ENCODE results near the gene BRINP3.

The BRINP3 gene

DNA sequence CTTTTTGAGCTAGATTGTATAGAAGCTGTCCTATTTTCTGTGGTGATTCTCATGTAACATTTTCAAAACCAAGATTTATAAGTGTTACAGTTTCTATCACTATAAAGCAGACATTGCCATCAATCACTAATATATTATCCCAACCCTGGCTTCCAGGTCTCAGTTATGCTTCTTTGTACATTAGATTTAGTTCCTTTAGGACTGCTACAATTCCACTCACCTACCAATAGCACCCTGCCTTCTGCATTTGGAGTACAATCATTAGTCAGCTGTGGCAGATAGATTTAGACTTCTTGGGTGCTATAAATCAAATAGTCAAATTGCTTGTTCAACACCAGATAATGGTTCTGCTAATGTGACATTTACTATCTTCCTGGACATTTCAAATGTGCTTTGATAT lies 281.6 kb downstream of the BRINP3 start:
- TF ChIP-seq POLR2A (IDR thresholded peaks at IDR 0.05; ENCODE audit: low read depth, low read length) = no peak
- no peak for TF ChIP-seq POLR2AphosphoS5 (IDR thresholded peaks at IDR 0.05; ENCODE audit: low read depth, low read length)
- TF ChIP-seq SPI1 (IDR thresholded peaks at IDR 0.05; ENCODE audit: low read depth, low read length) = no peak
- no peak for TF ChIP-seq POU2F2 (IDR thresholded peaks at IDR 0.05; ENCODE audit: low read depth, low read length)
- no peak for TF ChIP-seq TAF1 (IDR thresholded peaks at IDR 0.05; ENCODE audit: low read depth, low read length)
- TF ChIP-seq PAX5 (IDR thresholded peaks at IDR 0.05; ENCODE audit: insufficient read depth, low read length, severe bottlenecking) = no peak
- DNase-seq (ENCODE audit: insufficient read length, low spot score) = no peak
- no peak for FAIRE-seq

DNA sequence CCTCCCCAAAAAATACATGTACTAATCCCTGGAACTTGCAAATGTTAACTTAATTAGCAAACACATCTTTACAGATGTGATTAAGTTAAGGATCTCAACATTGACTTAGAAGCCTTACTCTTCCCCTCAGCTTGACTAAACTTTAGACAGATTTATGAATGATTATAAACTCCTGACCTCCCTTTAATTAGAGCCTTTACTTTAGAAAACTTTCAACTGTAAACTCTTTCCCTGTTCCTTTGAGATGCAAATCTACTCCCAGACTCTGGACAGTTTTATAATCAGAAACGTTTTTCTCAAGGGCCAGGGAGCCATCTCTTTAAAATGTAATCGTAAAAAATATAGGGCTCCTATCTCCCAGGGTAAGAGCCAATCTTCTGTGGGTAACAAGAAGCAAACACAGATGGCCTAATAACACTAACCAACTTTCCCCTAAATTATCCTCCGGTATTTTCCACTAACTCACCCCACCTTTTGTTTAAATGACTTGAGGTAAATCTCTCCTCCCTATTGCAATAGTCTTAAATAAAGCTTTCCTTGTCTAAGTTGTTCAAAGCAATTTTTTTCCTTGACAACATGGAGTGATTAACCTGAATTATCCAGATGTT lies 284.1 kb downstream of the BRINP3 start:
- DNase-seq (ENCODE audit: insufficient read length, low spot score) (no peak), FAIRE-seq (no peak)
- no peak for TF ChIP-seq POU2F2 (IDR thresholded peaks at IDR 0.05; ENCODE audit: low read depth, low read length)
- no peak for TF ChIP-seq POLR2AphosphoS5 (IDR thresholded peaks at IDR 0.05; ENCODE audit: low read depth, low read length)
- TF ChIP-seq PAX5 (IDR thresholded peaks at IDR 0.05; ENCODE audit: insufficient read depth, low read length, severe bottlenecking) = no peak
- TF ChIP-seq TAF1 (IDR thresholded peaks at IDR 0.05; ENCODE audit: low read depth, low read length) = no peak
- no peak for TF ChIP-seq POLR2A (IDR thresholded peaks at IDR 0.05; ENCODE audit: low read depth, low read length)
- no peak for TF ChIP-seq SPI1 (IDR thresholded peaks at IDR 0.05; ENCODE audit: low read depth, low read length)

DNA sequence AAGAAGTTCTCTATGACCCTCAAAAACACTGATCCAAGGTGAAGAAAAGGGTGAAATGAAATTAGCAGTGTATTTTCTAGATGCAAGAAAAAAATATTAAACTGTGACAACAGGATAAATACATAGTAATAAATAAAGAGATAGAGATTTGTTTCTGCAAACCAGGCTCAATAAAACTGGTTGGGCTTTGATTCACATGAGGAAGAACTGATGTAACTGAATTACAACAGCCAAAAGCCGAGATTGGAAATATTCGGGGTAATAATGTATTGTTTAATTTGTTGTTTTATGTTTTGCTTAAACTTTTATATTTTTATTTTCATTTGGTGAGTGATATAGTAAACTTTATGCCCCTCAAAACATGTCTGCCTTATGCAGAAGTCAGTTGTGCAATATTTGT lies 285.0 kb downstream of the BRINP3 start:
- DNase-seq (ENCODE audit: insufficient read length, low spot score) = no peak
- TF ChIP-seq POLR2A (IDR thresholded peaks at IDR 0.05; ENCODE audit: low read depth, low read length) = no peak
- FAIRE-seq = no peak

DNA sequence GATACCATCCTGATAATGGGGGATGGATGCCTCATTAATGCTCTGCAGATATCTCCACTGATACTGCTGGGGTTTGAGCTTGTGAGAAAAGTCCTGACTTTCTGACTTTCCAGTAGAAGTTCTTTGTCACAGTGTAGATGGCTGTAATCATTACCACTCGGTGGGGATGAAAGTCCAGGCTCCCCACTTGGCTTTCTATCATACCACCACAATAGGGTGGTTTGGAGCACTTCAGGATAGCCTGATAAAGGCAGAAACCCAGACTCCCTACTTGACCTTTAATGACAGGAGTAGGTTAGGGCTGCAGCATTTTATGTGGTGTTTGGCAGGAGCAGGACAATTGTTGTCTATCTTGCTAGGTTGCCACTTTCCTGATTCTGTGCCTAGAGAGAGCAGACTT lies 294.1 kb downstream of the BRINP3 start:
- DNase-seq (ENCODE audit: insufficient read length, low spot score) (no peak), FAIRE-seq (no peak)
- TF ChIP-seq POU2F2 (IDR thresholded peaks at IDR 0.05; ENCODE audit: low read depth, low read length) (no peak), POLR2AphosphoS5 (IDR thresholded peaks at IDR 0.05; ENCODE audit: low read depth, low read length) (no peak), POLR2A (IDR thresholded peaks at IDR 0.05; ENCODE audit: low read depth, low read length) (no peak), PAX5 (IDR thresholded peaks at IDR 0.05; ENCODE audit: insufficient read depth, low read length, severe bottlenecking) (no peak), SPI1 (IDR thresholded peaks at IDR 0.05; ENCODE audit: low read depth, low read length) (no peak), TAF1 (IDR thresholded peaks at IDR 0.05; ENCODE audit: low read depth, low read length) (no peak)

DNA sequence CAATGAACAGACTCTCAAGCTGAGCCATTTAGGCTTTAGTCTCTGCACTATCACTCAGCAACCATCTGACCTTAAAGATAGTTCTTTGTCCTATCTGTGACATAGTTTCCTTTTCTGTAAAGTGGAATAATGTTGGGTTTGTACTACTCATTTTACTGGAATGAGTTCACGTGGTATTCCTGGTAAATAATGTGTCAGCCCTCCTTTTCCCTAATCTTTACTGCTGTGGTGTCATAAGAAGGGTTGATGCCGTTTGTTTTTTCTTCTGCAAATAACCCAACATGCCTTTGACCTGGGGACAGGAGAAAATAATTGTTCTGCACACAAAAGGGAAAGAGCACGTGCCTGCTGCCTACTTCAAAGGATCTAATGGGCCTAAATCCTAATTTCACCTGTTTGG lies 297.8 kb downstream of the BRINP3 start:
- no peak for DNase-seq (ENCODE audit: insufficient read length, low spot score)
- no peak for FAIRE-seq
- TF ChIP-seq POLR2A (IDR thresholded peaks at IDR 0.05; ENCODE audit: low read depth, low read length) (no peak), POLR2AphosphoS5 (IDR thresholded peaks at IDR 0.05; ENCODE audit: low read depth, low read length) (no peak), SPI1 (IDR thresholded peaks at IDR 0.05; ENCODE audit: low read depth, low read length) (no peak), TAF1 (IDR thresholded peaks at IDR 0.05; ENCODE audit: low read depth, low read length) (no peak), PAX5 (IDR thresholded peaks at IDR 0.05; ENCODE audit: insufficient read depth, low read length, severe bottlenecking) (no peak), POU2F2 (IDR thresholded peaks at IDR 0.05; ENCODE audit: low read depth, low read length) (no peak)

DNA sequence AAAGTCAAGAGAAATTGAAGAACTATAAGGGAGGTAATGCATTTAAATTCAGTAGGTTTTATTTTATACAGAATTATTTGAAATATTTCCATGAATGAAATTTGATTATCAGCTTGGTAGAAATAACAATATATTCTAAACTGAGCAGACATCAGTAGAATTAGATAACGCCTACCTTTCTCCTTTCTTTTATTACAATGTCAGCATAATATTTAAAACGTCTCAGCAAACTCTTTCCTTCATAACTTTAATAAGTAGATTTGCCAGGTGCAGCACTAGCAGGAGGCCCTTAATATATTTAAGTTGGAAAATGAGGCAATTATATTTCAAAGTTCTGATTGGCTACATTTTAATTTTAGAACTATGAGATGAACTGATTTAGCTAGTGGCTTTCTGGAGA lies 298.8 kb downstream of the BRINP3 start:
- FAIRE-seq (no peak), DNase-seq (ENCODE audit: insufficient read length, low spot score) (no peak)
- TF ChIP-seq SPI1 (IDR thresholded peaks at IDR 0.05; ENCODE audit: low read depth, low read length) = no peak
- TF ChIP-seq TAF1 (IDR thresholded peaks at IDR 0.05; ENCODE audit: low read depth, low read length) = no peak
- TF ChIP-seq POLR2A (IDR thresholded peaks at IDR 0.05; ENCODE audit: low read depth, low read length) = no peak
- TF ChIP-seq POLR2AphosphoS5 (IDR thresholded peaks at IDR 0.05; ENCODE audit: low read depth, low read length) = no peak
- no peak for TF ChIP-seq PAX5 (IDR thresholded peaks at IDR 0.05; ENCODE audit: insufficient read depth, low read length, severe bottlenecking)
- no peak for TF ChIP-seq POU2F2 (IDR thresholded peaks at IDR 0.05; ENCODE audit: low read depth, low read length)

DNA sequence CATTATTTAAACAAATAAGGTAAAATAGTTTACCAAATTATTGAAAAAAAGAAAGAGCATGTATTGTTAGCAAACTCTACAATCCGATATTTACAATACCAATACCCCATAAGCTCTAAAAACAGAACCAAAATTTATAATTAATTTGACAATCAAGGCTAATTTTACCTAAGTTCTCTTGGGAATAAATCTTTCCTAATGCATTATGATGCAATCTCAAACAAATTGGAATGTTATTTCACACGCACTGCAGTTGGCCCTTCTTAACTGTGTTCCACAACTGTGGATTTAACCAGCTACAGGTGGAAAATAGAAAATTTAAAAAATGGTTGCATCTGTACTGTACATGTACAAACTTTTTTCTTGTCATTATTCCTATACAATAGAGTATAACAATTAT lies 300.1 kb downstream of the BRINP3 start:
- no peak for TF ChIP-seq POLR2A (IDR thresholded peaks at IDR 0.05; ENCODE audit: low read depth, low read length)
- no peak for TF ChIP-seq POLR2AphosphoS5 (IDR thresholded peaks at IDR 0.05; ENCODE audit: low read depth, low read length)
- no peak for TF ChIP-seq TAF1 (IDR thresholded peaks at IDR 0.05; ENCODE audit: low read depth, low read length)
- no peak for TF ChIP-seq POU2F2 (IDR thresholded peaks at IDR 0.05; ENCODE audit: low read depth, low read length)
- no peak for TF ChIP-seq SPI1 (IDR thresholded peaks at IDR 0.05; ENCODE audit: low read depth, low read length)
- TF ChIP-seq PAX5 (IDR thresholded peaks at IDR 0.05; ENCODE audit: insufficient read depth, low read length, severe bottlenecking) = no peak
- FAIRE-seq (no peak), DNase-seq (ENCODE audit: insufficient read length, low spot score) (no peak)

DNA sequence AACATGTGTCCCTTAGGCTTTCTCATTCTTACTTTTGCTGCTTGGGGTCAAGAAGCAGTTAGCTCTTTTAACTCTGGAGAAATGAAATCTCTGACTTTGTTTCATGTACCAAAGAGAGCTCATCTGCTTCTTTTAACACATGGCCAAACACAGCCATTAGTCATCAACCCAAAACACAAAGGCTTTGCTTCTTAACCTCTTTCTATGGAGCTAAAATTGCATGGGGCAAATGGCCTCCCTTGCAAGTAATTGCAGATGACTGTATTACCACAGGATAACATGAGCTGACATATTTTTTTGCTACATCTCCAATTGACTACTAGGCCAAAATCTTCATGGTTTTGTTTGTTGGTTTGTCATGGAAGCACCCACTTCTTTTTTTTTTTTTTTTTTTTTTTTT lies 300.9 kb downstream of the BRINP3 start:
- DNase-seq (ENCODE audit: insufficient read length, low spot score) (no peak), FAIRE-seq (no peak)
- TF ChIP-seq POU2F2 (IDR thresholded peaks at IDR 0.05; ENCODE audit: low read depth, low read length) = no peak
- no peak for TF ChIP-seq TAF1 (IDR thresholded peaks at IDR 0.05; ENCODE audit: low read depth, low read length)
- no peak for TF ChIP-seq SPI1 (IDR thresholded peaks at IDR 0.05; ENCODE audit: low read depth, low read length)
- TF ChIP-seq PAX5 (IDR thresholded peaks at IDR 0.05; ENCODE audit: insufficient read depth, low read length, severe bottlenecking) = no peak
- TF ChIP-seq POLR2A (IDR thresholded peaks at IDR 0.05; ENCODE audit: low read depth, low read length) = no peak
- TF ChIP-seq POLR2AphosphoS5 (IDR thresholded peaks at IDR 0.05; ENCODE audit: low read depth, low read length) = no peak

DNA sequence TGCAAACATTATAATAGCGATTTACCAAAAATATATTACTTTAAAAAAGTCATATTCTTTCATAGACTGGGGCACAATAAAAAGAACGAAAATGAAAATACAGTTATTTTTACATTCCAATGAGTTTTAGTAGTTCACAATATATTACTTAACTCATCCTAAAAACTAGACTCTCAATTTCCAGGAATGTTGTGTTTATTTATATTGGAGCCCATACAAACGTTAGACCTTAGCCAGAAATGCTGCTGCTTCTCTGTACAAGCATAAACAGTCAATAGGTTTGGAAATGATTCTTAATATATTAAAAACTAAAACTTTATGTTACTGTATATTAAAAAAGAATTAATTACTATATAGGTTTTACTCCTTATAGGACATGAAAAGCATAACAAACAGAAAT lies 302.3 kb downstream of the BRINP3 start:
- FAIRE-seq = no peak
- TF ChIP-seq POU2F2 (IDR thresholded peaks at IDR 0.05; ENCODE audit: low read depth, low read length) (no peak), SPI1 (IDR thresholded peaks at IDR 0.05; ENCODE audit: low read depth, low read length) (no peak), POLR2A (IDR thresholded peaks at IDR 0.05; ENCODE audit: low read depth, low read length) (no peak), TAF1 (IDR thresholded peaks at IDR 0.05; ENCODE audit: low read depth, low read length) (no peak), POLR2AphosphoS5 (IDR thresholded peaks at IDR 0.05; ENCODE audit: low read depth, low read length) (no peak), PAX5 (IDR thresholded peaks at IDR 0.05; ENCODE audit: insufficient read depth, low read length, severe bottlenecking) (no peak)
- DNase-seq (ENCODE audit: insufficient read length, low spot score) = no peak
